Stomach (tissue), 9 donors: ENCODE data around the gene RANBP17. TPM values are rescaled to one million over a fixed set of nuclear protein-coding genes. Genes with fewer than 3 reads are reported as not detected.
A peak's percentile ranks its signal among the peaks of the same experiment; 100 is the strongest.
"Not testable (repeated sequence)": the region's sequence is repeated elsewhere in the genome, so short reads cannot be mapped to it uniquely, and the experiment has no call there.

ENCODE experiments used
- DNase-seq, 2 donors: peaks; one replicate each; pipeline versions ENCODE4 v3.0.0 to v3.0.0-alpha.2; 2013 to 2019
- H3K27ac ChIP-seq, 5 donors: fragments of 200-600 bp in 4 of 5; sonication (generic) in 4 of 5; one replicate each; pipeline ENCODE4 v1.5.1; 2013 to 2019; ENCODE audit warnings: mild to moderate bottlenecking in 1 of 5, moderate library complexity in 1 of 5
- H3K27me3 ChIP-seq, 3 donors: fragments of 200-600 bp; sonication (generic); one replicate each; pipeline ENCODE4 v1.5.1; 2017 to 2019; ENCODE audit warnings: mixed run types in 1 of 3
- H3K36me3 ChIP-seq, 4 donors: fragments of 200-600 bp; sonication (generic); 1 replicate in 3 of 4; 2 replicates in 1 of 4; pipeline ENCODE4 v1.5.1; 2016 to 2019
- H3K4me1 ChIP-seq, 4 donors: fragments of 200-600 bp; sonication (generic); one replicate each; pipeline ENCODE4 v1.5.1; 2016 to 2019
- H3K4me3 ChIP-seq, 4 donors: fragments of 200-600 bp; sonication (generic) in 3 of 4; one replicate each; pipeline ENCODE4 v1.5.1; 2016 to 2019; ENCODE audit warnings: mild to moderate bottlenecking in 1 of 4
- H3K9me3 ChIP-seq, 4 donors: fragments of 200-600 bp; sonication (generic); one replicate each; pipeline ENCODE4 v1.5.1; 2016 to 2019
- EP300 ChIP-seq: sonication (generic); formaldehyde crosslinking; IDR thresholded peaks from one replicate; pipeline ENCODE4 v1.6.1; 2017; ENCODE audit warnings: antibody characterized with exemption
- POLR2A ChIP-seq, 4 donors: fragments of 450-650 bp; IDR thresholded peaks; one replicate each; pipeline ENCODE4 v1.6.1; 2016; ENCODE audit warnings: antibody characterized with exemption in 4 of 4, control low read depth in 2 of 4, mild to moderate bottlenecking in 1 of 4, moderate library complexity in 1 of 4
- POLR2AphosphoS5 ChIP-seq, 3 donors: sonication (generic); formaldehyde crosslinking; IDR thresholded peaks; one replicate each; pipeline ENCODE4 v1.6.1; 2016; ENCODE audit warnings: antibody characterized with exemption in 3 of 3
- WGBS, 5 donors: extraction: QIAGEN DNeasy Blood & Tissue Kit in 3 of 5; methylation state at CpG; one replicate each; pipeline versions ENCODE4 v1.1.5 to v1.1.7; 2013 to 2018; 5-methylcytosine and 5-hydroxymethylcytosine counted together
- intact Hi-C: fragments of 100-400 bp; cut with DNase I; formaldehyde crosslinking; loops from one replicate; pipeline ENCODE4 v1.15.1; 2023; ENCODE audit warnings: low total_unique reads
- polyA plus RNA-seq, 3 donors: library from polyadenylated mRNA; stranded (reverse); fragments of 200-250 nt; gene quantifications; one replicate each; pipeline ENCODE4 v1.2.3, GENCODE V29; 2013
- total RNA-seq, 5 donors: library from RNA; depleted of rRNA; stranded (reverse); fragments of >200 nt; gene quantifications; one replicate each; pipeline versions ENCODE4 v1.1.0 to v1.2.3, GENCODE V29; 2014 to 2016
- TF ChIP-seq, protein P1 (sequence below), 7 experiments: fragments of 450-650 bp in 4 of 7; fragments of 200-600 bp in 3 of 7; sonication (generic) in 3 of 7; IDR thresholded peaks; one replicate each; pipeline ENCODE4 v1.5.1; 2016 to 2019; ENCODE audit warnings: antibody characterized with exemption in 7 of 7, control low read depth in 2 of 7, mild to moderate bottlenecking in 1 of 7
- donor health status: healthy with polysubstance abuse.
- donor health status: Bipolar disorder and iron deficiency.
- donor health status: healthy.

The RANBP17 gene
- total and polyA plus RNA-seq, 8 donors: 1.4 to 75.6 (median 10.5) TPM

DNA sequence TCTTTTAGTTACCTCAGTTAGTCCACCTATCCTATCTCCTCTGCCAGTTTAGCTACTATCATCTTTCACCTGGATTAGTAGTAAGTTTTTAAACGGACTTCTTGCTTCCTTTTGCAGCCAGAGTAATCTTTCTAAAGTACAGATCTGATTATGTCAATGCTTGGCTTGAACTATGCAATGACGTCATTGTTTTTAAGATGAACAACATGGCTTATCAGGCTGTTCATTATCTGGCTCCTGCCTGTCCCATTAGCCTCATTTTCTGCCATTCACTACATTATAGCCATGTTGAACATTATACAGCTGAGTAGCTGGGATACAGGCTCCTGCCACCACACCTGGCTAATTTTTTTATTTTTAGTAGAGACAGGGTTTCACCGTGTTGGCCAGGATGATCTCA lies 98.7 kb downstream of the RANBP17 start:
- no peak overlapping the region for H3K4me3 ChIP-seq
- intact Hi-C loops: no loop called here
- H3K9me3 ChIP-seq: no peaks in the 10 kb centered on the region
- H3K4me1 ChIP-seq: no peaks in the 10 kb centered on the region
- H3K27me3 ChIP-seq: no peaks in the 10 kb centered on the region
- no peak overlapping the region for H3K27ac ChIP-seq
- TF ChIP-seq POLR2A (IDR thresholded peaks at IDR 0.05) (no peak), EP300 (no peak), POLR2AphosphoS5 (IDR thresholded peaks at IDR 0.05) (no peak)
- TF ChIP-seq, protein P1, sequence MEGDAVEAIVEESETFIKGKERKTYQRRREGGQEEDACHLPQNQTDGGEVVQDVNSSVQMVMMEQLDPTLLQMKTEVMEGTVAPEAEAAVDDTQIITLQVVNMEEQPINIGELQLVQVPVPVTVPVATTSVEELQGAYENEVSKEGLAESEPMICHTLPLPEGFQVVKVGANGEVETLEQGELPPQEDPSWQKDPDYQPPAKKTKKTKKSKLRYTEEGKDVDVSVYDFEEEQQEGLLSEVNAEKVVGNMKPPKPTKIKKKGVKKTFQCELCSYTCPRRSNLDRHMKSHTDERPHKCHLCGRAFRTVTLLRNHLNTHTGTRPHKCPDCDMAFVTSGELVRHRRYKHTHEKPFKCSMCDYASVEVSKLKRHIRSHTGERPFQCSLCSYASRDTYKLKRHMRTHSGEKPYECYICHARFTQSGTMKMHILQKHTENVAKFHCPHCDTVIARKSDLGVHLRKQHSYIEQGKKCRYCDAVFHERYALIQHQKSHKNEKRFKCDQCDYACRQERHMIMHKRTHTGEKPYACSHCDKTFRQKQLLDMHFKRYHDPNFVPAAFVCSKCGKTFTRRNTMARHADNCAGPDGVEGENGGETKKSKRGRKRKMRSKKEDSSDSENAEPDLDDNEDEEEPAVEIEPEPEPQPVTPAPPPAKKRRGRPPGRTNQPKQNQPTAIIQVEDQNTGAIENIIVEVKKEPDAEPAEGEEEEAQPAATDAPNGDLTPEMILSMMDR (IDR thresholded peaks at IDR 0.05): no peak
- 20 to 62% (median 47%) methylated on average over 3 of the region's 3 CpGs for WGBS, 5 donors
- DNase-seq: peak in 1 of 2 donors; percentile 29
- H3K36me3 ChIP-seq: no peaks in the 10 kb centered on the region

- Histone ChIP-seq H3K4me1 (no peaks in the 10 kb centered on the region), H3K27me3 (no peaks in the 10 kb centered on the region), H3K36me3 (no peaks in the 10 kb centered on the region), H3K4me3 (no peak overlapping the region), H3K27ac (no peak overlapping the region), H3K9me3 (no peaks in the 10 kb centered on the region)
- 73 to 84% (median 82%) methylated on average over 5 of the region's 5 CpGs for WGBS, 5 donors
- intact Hi-C loops: no loop called here
- TF ChIP-seq, protein P1 (IDR thresholded peaks at IDR 0.05): no peak
- TF ChIP-seq POLR2AphosphoS5 (IDR thresholded peaks at IDR 0.05) (no peak), POLR2A (IDR thresholded peaks at IDR 0.05) (no peak), EP300 (no peak)
- no peak for DNase-seq
Measured at GRCh38 chr5:170963521-170963920, 101.7 kb downstream of the RANBP17 start.

DNA sequence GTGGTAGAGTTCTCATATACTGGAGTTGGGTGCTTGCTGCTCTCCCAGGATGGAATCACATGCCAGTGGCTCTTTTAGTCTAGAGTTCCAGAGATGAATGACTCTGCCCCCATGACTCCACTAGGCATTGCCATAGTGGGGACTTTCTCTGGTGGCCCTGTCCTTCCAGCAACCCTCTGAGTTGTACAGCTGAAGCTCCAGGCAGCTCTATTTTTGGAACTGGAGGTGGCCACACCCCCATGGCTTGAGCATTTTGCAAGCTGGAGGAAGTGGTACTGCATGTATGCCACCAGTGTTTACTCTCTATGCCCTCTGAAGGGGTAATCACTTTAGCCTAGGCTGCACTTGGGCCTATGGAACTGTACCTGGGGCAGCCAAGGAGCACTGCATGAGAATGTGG lies 112.6 kb downstream of the RANBP17 start:
- Histone ChIP-seq H3K4me1 (no peaks in the 10 kb centered on the region), H3K27me3 (no peaks in the 10 kb centered on the region), H3K4me3 (no peak overlapping the region), H3K9me3 (peaks cover 0 to 6% (median 0%) of the 10 kb centered on the region in 4 donors), H3K36me3 (peaks cover 0 to 3% (median 0%) of the 10 kb centered on the region in 4 donors), H3K27ac (no peak overlapping the region)
- no peak for TF ChIP-seq POLR2AphosphoS5 (IDR thresholded peaks at IDR 0.05)
- TF ChIP-seq POLR2A (IDR thresholded peaks at IDR 0.05): no peak
- TF ChIP-seq, protein P1 (IDR thresholded peaks at IDR 0.05): no peak
- no peak for TF ChIP-seq EP300
- intact Hi-C loops: no loop called here
- no peak for DNase-seq

GRCh38 chr5:170980261-170980660 lies 118.4 kb downstream of the RANBP17 start:
- H3K27ac ChIP-seq, H3K27me3 ChIP-seq, DNase-seq, H3K4me3 ChIP-seq, H3K4me1 ChIP-seq, intact Hi-C loops: not testable (repeated sequence)
- WGBS, 5 donors: 85 to 96% (median 90%) methylated on average over 2 of the region's 2 CpGs
- Histone ChIP-seq H3K9me3 (peaks cover 0 to 24% (median 11%) of the 10 kb centered on the region in 4 donors), H3K36me3 (peaks cover 0 to 17% (median 0%) of the 10 kb centered on the region in 4 donors)

- Histone ChIP-seq H3K9me3 (peaks cover 0 to 9% (median 5%) of the 10 kb centered on the region in 4 donors), H3K4me1 (no peaks in the 10 kb centered on the region), H3K36me3 (peaks cover 0 to 5% (median 0%) of the 10 kb centered on the region in 4 donors), H3K4me3 (no peak overlapping the region), H3K27me3 (no peaks in the 10 kb centered on the region), H3K27ac (no peak overlapping the region)
- TF ChIP-seq POLR2A (IDR thresholded peaks at IDR 0.05) (no peak), EP300 (no peak), POLR2AphosphoS5 (IDR thresholded peaks at IDR 0.05) (no peak)
- TF ChIP-seq, protein P1 (IDR thresholded peaks at IDR 0.05): no peak
- intact Hi-C loops: no loop called here
- WGBS, 5 donors: 65 to 73% (median 72%) methylated on average over 1 of the region's 1 CpG
- DNase-seq: no peak
Measured at GRCh38 chr5:170985486-170985885, 123.7 kb downstream of the RANBP17 start.
